Keratinocyte (primary cell): ENCODE results near the gene NKRF.

ENCODE experiments used
- CTCF ChIP-seq, 3 experiments: IDR thresholded peaks in 1 of 3; conservative IDR thresholded peaks in 1 of 3; optimal IDR thresholded peaks in 1 of 3; 2 replicates in 2 of 3; 3 replicates in 1 of 3; pipeline versions ENCODE3 to v1.5.1; 2011; ENCODE audit warnings: low read length in 3 of 3, mild to moderate bottlenecking in 3 of 3, moderate library complexity in 2 of 3, control low read depth in 1 of 3, inconsistent platforms in 1 of 3; ENCODE audit not compliant: insufficient read depth in 2 of 3; ENCODE audit errors: extremely low read depth in 1 of 3
- EZH2 ChIP-seq: IDR thresholded peaks from one replicate; pipeline ENCODE4 v1.6.1; 2012; ENCODE audit warnings: inconsistent platforms, mild to moderate bottlenecking, low read length, moderate library complexity

- TF ChIP-seq CTCF (optimal IDR thresholded peaks at IDR 0.05 in 1 of 3, IDR thresholded peaks at IDR 0.05 in 1 of 3, conservative IDR thresholded peaks at IDR 0.05 in 1 of 3; ENCODE audit: extremely low read depth in 1 of 3, insufficient read depth in 2 of 3, low read length in 3 of 3) (no peak), EZH2 (no peak)
Measured at GRCh38 chrX:119583431-119584059, 22.7 kb downstream of the NKRF start.
